GM12801 (cell line): ENCODE data around the gene MAD1L1.

Experiments
- TF ChIP-seq, protein P1 (sequence below): IDR thresholded peaks from one replicate; pipeline ENCODE4 v1.5.1; 2011; ENCODE audit warnings: control low read depth; ENCODE audit not compliant: insufficient read length; ENCODE audit errors: extremely low read depth

Gene MAD1L1

DNA sequence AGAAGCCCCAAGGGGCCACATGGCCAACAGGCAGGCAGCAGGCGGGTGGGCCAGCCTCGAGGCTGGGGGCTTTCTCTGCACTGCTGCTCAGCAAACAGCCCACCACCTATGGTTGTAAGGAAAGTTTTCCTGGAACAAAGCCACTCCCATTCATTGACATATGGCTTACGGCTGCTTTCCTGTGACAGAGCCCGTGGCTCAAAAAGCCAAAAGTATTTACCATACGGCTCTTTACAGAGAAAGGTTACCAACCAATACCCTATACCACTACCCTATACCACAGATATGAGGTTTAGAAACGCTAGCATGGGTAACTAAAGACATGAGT is 152.7 kb downstream of the MAD1L1 start:
- TF ChIP-seq, protein P1, sequence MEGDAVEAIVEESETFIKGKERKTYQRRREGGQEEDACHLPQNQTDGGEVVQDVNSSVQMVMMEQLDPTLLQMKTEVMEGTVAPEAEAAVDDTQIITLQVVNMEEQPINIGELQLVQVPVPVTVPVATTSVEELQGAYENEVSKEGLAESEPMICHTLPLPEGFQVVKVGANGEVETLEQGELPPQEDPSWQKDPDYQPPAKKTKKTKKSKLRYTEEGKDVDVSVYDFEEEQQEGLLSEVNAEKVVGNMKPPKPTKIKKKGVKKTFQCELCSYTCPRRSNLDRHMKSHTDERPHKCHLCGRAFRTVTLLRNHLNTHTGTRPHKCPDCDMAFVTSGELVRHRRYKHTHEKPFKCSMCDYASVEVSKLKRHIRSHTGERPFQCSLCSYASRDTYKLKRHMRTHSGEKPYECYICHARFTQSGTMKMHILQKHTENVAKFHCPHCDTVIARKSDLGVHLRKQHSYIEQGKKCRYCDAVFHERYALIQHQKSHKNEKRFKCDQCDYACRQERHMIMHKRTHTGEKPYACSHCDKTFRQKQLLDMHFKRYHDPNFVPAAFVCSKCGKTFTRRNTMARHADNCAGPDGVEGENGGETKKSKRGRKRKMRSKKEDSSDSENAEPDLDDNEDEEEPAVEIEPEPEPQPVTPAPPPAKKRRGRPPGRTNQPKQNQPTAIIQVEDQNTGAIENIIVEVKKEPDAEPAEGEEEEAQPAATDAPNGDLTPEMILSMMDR = no peak

- TF ChIP-seq, protein P1 = no peak
These were observed 153.2 kb downstream of the MAD1L1 start for GRCh38 chr7:2079332-2080059.

DNA sequence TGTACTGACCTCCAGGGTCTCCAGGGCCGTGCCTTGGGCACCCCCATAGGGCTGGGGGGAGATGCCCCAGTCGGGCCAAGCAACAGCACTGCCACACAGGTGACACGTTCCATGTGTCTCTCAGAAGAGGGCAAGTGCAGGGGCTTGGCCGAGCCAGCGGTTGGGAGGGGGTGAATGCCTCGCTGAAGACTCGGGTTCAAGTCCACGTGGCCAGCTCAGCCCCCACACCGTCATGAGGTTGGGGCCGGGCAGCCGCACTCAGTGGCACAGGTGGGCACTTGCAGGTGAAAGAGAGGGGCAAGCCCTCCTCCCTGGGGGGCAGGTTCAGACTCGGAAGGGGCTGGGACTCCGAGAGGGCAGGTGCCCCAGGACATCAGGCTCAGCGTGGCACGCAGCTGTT is 153.8 kb downstream of the MAD1L1 start:
- TF ChIP-seq, protein P1 = no peak

DNA sequence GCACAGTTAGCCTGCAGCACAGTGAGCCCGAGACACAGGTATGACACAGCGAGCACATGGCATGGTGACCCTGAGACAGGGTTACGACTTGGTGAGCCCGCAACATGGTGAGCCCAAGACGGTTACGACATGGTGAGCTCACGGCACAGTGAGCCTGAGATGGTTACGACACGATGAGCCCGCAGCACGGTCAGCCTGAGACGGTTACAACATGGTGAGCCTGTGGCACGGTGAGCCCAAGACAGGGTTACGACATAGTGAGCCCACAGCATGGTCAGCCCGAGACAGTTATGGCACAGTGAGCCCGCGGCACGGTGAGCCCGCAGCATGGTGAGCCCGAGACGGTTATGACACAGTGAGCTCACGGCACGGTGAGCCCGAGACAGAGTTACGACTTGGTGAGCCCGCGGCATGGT is 156.1 kb downstream of the MAD1L1 start:
- TF ChIP-seq, protein P1 = no peak

GRCh38 chr7:2075811-2076210 is 156.9 kb downstream of the MAD1L1 start:
- TF ChIP-seq, protein P1 = no peak

GRCh38 chr7:2074691-2075090 is 158.1 kb downstream of the MAD1L1 start:
- TF ChIP-seq, protein P1 = no peak

GRCh38 chr7:2072798-2073197 is 159.9 kb downstream of the MAD1L1 start:
- TF ChIP-seq, protein P1 = no peak
